Liver (tissue), 3 donors: ENCODE data around the gene AP1S2.

Experiments
- CTCF ChIP-seq: fragments of 150-350 bp; IDR thresholded peaks from 2 replicates; pipeline ENCODE4 v1.5.1; 2017; ENCODE audit warnings: improper control_type of control experiment, low read depth, low read length; ENCODE audit not compliant: missing input control
- GABPA ChIP-seq, 2 donors: IDR thresholded peaks in 1 of 2; conservative IDR thresholded peaks in 1 of 2; 2 replicates each; pipeline ENCODE4 v1.6.1; 2016; ENCODE audit warnings: antibody characterized with exemption in 2 of 2, mild to moderate bottlenecking in 1 of 2, moderate library complexity in 1 of 2
- HNF4G ChIP-seq: IDR thresholded peaks from 2 replicates; pipeline ENCODE4 v1.6.1; 2016; ENCODE audit warnings: antibody characterized with exemption
- MAX ChIP-seq: IDR thresholded peaks from 2 replicates; pipeline ENCODE4 v1.6.1; 2016; ENCODE audit warnings: antibody characterized with exemption
- RXRA ChIP-seq, 2 donors: IDR thresholded peaks; 2 replicates each; pipeline ENCODE4 v1.6.1; 2017 to 2018; ENCODE audit warnings: antibody characterized with exemption in 2 of 2, mild to moderate bottlenecking in 1 of 2
- SP1 ChIP-seq: IDR thresholded peaks from 2 replicates; pipeline ENCODE4 v1.6.1; 2018; ENCODE audit warnings: antibody characterized with exemption, mild to moderate bottlenecking
- TAF1 ChIP-seq: conservative IDR thresholded peaks from 2 replicates; pipeline ENCODE4 v1.6.1; 2016; ENCODE audit warnings: antibody characterized with exemption, mild to moderate bottlenecking
- YY1 ChIP-seq: IDR thresholded peaks from 2 replicates; pipeline ENCODE4 v1.6.1; 2016; ENCODE audit warnings: antibody characterized with exemption, mild to moderate bottlenecking
- ZBTB33 ChIP-seq: IDR thresholded peaks from 2 replicates; pipeline ENCODE4 v1.6.1; 2016; ENCODE audit warnings: antibody characterized with exemption
- donor health status: healthy.
- donor health status: healthy.

- no peak for TF ChIP-seq GABPA (IDR thresholded peaks at IDR 0.05 in 1 of 2, conservative IDR thresholded peaks at IDR 0.05 in 1 of 2)
- TF ChIP-seq SP1: no peak
- TF ChIP-seq CTCF: no peak
- no peak for TF ChIP-seq ZBTB33
- TF ChIP-seq MAX: no peak
- no peak for TF ChIP-seq YY1
- TF ChIP-seq RXRA (IDR thresholded peaks at IDR 0.05): no peak
- no peak for TF ChIP-seq TAF1
- TF ChIP-seq HNF4G: no peak
Observed at GRCh38 chrX:15838017-15838416, 16.6 kb downstream of the AP1S2 start.
